H1 (cell line): ENCODE data around the gene HOXB4. TPM values are rescaled to one million over a fixed set of nuclear protein-coding genes. Genes with fewer than 3 reads are reported as not detected.

Experiments
- CTCF ChIA-PET: fragments of 300-600 bp; sonication (Branson Sonifier 250); formaldehyde crosslinking; loops from one replicate; lab custom pipeline; 2021; ENCODE audit not compliant: partially characterized antibody; lab: Charles Lee
- POLR2A ChIA-PET: fragments of 300-600 bp; sonication (Branson Sonifier 250); formaldehyde crosslinking; loops from one replicate; lab custom pipeline; 2021; ENCODE audit warnings: inconsistent platforms; ENCODE audit not compliant: partially characterized antibody; lab: Charles Lee
- DNase-seq, 2 experiments: peaks; one replicate each; pipeline versions ENCODE4 v3.0.0 to v3.0.0-alpha.2; 2010 to 2022; ENCODE audit warnings: low spot score in 2 of 2, low read depth in 1 of 2, mixed read lengths in 1 of 2
- FAIRE-seq: peaks from 2 replicates; lab custom pipeline; 2011; peaks lifted over from hg19 to GRCh38; lab: Jason Lieb, UNC
- H2AFZ ChIP-seq: 2 replicates; pipeline ENCODE4 v1.8.1; 2012; ENCODE audit warnings: low read length, inconsistent platforms
- H2AK5ac ChIP-seq: 2 replicates; pipeline ENCODE4 v1.6.1; 2013; ENCODE audit warnings: low read depth, low read length
- H2BK120ac ChIP-seq: replicated peaks from 2 replicates; pipeline ENCODE3; 2013; ENCODE audit warnings: low read depth, low read length, inconsistent platforms
- H2BK12ac ChIP-seq: 2 replicates; pipeline ENCODE4 v1.6.1; 2013; ENCODE audit warnings: low read depth, low read length
- H2BK15ac ChIP-seq: 2 replicates; pipeline ENCODE4 v1.6.1; 2013; ENCODE audit warnings: low read length
- H2BK20ac ChIP-seq: 2 replicates; pipeline ENCODE4 v1.6.1; 2013; ENCODE audit warnings: low read length
- H2BK5ac ChIP-seq: 2 replicates; pipeline ENCODE4 v1.6.1; 2013; ENCODE audit warnings: low read depth, low read length
- H3K14ac ChIP-seq: 2 replicates; pipeline ENCODE4 v1.6.1; 2013; ENCODE audit warnings: inconsistent platforms; ENCODE audit not compliant: insufficient read length
- H3K18ac ChIP-seq: 2 replicates; pipeline ENCODE4 v1.6.1; 2013; ENCODE audit warnings: low read length; ENCODE audit errors: extremely low read depth
- H3K23ac ChIP-seq: 2 replicates; pipeline ENCODE4 v1.6.1; 2013; ENCODE audit warnings: inconsistent platforms; ENCODE audit not compliant: insufficient read length
- H3K23me2 ChIP-seq: 2 replicates; pipeline ENCODE4 v1.6.1; 2013; ENCODE audit warnings: low read depth, low read length
- H3K27ac ChIP-seq: 2 replicates; pipeline ENCODE4 v1.6.1; 2011; ENCODE audit warnings: low read depth, low read length, inconsistent platforms
- H3K27me3 ChIP-seq, 4 experiments: replicated peaks in 1 of 4; 1 replicate in 1 of 4; 2 replicates in 3 of 4; pipeline versions ENCODE4 v1.6.1 to v1.8.1; 2011 to 2013; ENCODE audit warnings: low read length in 3 of 4, mild to moderate bottlenecking in 3 of 4, inconsistent platforms in 2 of 4, mixed read lengths in 2 of 4, moderate library complexity in 1 of 4; ENCODE audit not compliant: control insufficient read depth in 3 of 4, insufficient read depth in 3 of 4; ENCODE audit errors: extremely low read depth in 1 of 4
- H3K36me3 ChIP-seq, 4 experiments: 2 replicates each; pipeline versions ENCODE4 v1.6.1 to v1.8.1; 2011 to 2013; ENCODE audit warnings: mild to moderate bottlenecking in 4 of 4, low read length in 3 of 4, moderate library complexity in 2 of 4, control low read depth in 1 of 4, inconsistent platforms in 1 of 4; ENCODE audit not compliant: insufficient read depth in 4 of 4, control insufficient read depth in 2 of 4
- H3K4ac ChIP-seq: replicated peaks from 2 replicates; pipeline ENCODE3; 2013; ENCODE audit warnings: low read length, low read depth, mixed read lengths, inconsistent platforms; ENCODE audit not compliant: insufficient read length
- H3K4me1 ChIP-seq, 4 experiments: replicated peaks in 1 of 4; 1 replicate in 1 of 4; 2 replicates in 3 of 4; pipeline versions ENCODE4 v1.6.1 to v1.8.1; 2011 to 2013; ENCODE audit warnings: low read length in 3 of 4, inconsistent platforms in 2 of 4, mixed read lengths in 1 of 4; ENCODE audit not compliant: insufficient read depth in 4 of 4, control insufficient read depth in 3 of 4
- H3K4me2 ChIP-seq, 2 experiments: 2 replicates each; pipeline versions ENCODE4 v1.6.1 to v1.8.1; 2011 to 2013; ENCODE audit warnings: low read depth in 2 of 2, low read length in 2 of 2, control low read depth in 1 of 2, inconsistent platforms in 1 of 2, mild to moderate bottlenecking in 1 of 2; ENCODE audit not compliant: insufficient read depth in 1 of 2
- H3K4me3 ChIP-seq, 4 experiments: fragments of 200-600, 300-600 bp in 1 of 4; sonication (generic), shearing (Covaris generic), sonication (Bioruptor Twin) in 1 of 4; 2 replicates each; pipeline versions ENCODE4 v1.5.1 to v1.8.1; 2011 to 2016; ENCODE audit warnings: low read length in 4 of 4, low read depth in 3 of 4, control low read depth in 2 of 4, inconsistent platforms in 2 of 4, mild to moderate bottlenecking in 2 of 4, mixed read lengths in 1 of 4, moderate library complexity in 1 of 4; ENCODE audit not compliant: insufficient read depth in 2 of 4; ENCODE audit errors: extremely low read depth in 1 of 4
- H3K56ac ChIP-seq: replicated peaks from 2 replicates; pipeline ENCODE3; 2013; ENCODE audit warnings: low read depth, mild to moderate bottlenecking, mixed read lengths, low read length, inconsistent platforms; ENCODE audit not compliant: insufficient read length
- H3K79me1 ChIP-seq: 2 replicates; pipeline ENCODE4 v1.6.1; 2013; ENCODE audit warnings: low read depth, low read length, control low read depth
- H3K79me2 ChIP-seq, 2 experiments: 2 replicates each; pipeline versions ENCODE4 v1.6.1 to v1.8.1; 2012 to 2013; ENCODE audit warnings: low read length in 2 of 2, mild to moderate bottlenecking in 2 of 2, inconsistent platforms in 1 of 2; ENCODE audit not compliant: insufficient read depth in 2 of 2, control insufficient read depth in 1 of 2
- H3K9ac ChIP-seq, 4 experiments: replicated peaks in 1 of 4; 1 replicate in 1 of 4; 2 replicates in 3 of 4; pipeline versions ENCODE4 v1.6.1 to v1.8.1; 2011 to 2013; ENCODE audit warnings: low read depth in 3 of 4, low read length in 3 of 4, control low read depth in 2 of 4, mild to moderate bottlenecking in 2 of 4, moderate library complexity in 2 of 4, inconsistent platforms in 1 of 4; ENCODE audit errors: extremely low read depth in 1 of 4
- H3K9me3 ChIP-seq, 2 experiments: 2 replicates each; pipeline versions ENCODE4 v1.6.1 to v1.8.1; 2012 to 2013; ENCODE audit warnings: mild to moderate bottlenecking in 2 of 2, moderate library complexity in 2 of 2, control low read depth in 1 of 2, inconsistent platforms in 1 of 2, low read depth in 1 of 2, low read length in 1 of 2, mixed read lengths in 1 of 2; ENCODE audit not compliant: insufficient read depth in 2 of 2
- H4K20me1 ChIP-seq, 2 experiments: replicated peaks in 1 of 2; 2 replicates each; pipeline versions ENCODE3 to v1.8.1; 2011 to 2013; ENCODE audit warnings: inconsistent platforms in 2 of 2, low read length in 2 of 2, mild to moderate bottlenecking in 1 of 2; ENCODE audit not compliant: insufficient read depth in 2 of 2, control insufficient read depth in 1 of 2
- H4K5ac ChIP-seq: 2 replicates; pipeline ENCODE4 v1.6.1; 2013; ENCODE audit warnings: low read length, low read depth, mixed read lengths, inconsistent platforms; ENCODE audit not compliant: insufficient read length
- H4K8ac ChIP-seq: 2 replicates; pipeline ENCODE4 v1.8.0; 2013; ENCODE audit warnings: mild to moderate bottlenecking, moderate library complexity, low read length, inconsistent platforms; ENCODE audit not compliant: insufficient read depth; ENCODE audit errors: extremely low read depth
- H4K91ac ChIP-seq: replicated peaks from 2 replicates; pipeline ENCODE3; 2013; ENCODE audit warnings: low read length, mixed read lengths, inconsistent platforms; ENCODE audit not compliant: insufficient read length
- EZH2 ChIP-seq: fragments of 200-600 bp; sonication (generic); IDR thresholded peaks from 2 replicates; pipeline ENCODE4 v1.7.1; 2012; ENCODE audit warnings: low read depth, mild to moderate bottlenecking, moderate library complexity, low read length, inconsistent platforms; ENCODE audit not compliant: severe bottlenecking
- GABPA ChIP-seq: IDR thresholded peaks from 2 replicates; pipeline ENCODE4 v1.6.1; 2011; ENCODE audit warnings: mild to moderate bottlenecking, low read length, moderate library complexity, borderline replicate concordance; ENCODE audit not compliant: insufficient read depth
- POLR2AphosphoS5 ChIP-seq: IDR thresholded peaks from 2 replicates; pipeline ENCODE4 v1.6.1; 2011; ENCODE audit warnings: low read depth, low read length
- RNF2 ChIP-seq: fragments of 200-900, 300-1000 bp; sonication (generic); IDR thresholded peaks from 2 replicates; pipeline ENCODE4 v1.7.1; 2016; ENCODE audit warnings: borderline replicate concordance, low read depth, mild to moderate bottlenecking, antibody characterized with exemption, low read length; ENCODE audit not compliant: poor library complexity, severe bottlenecking; ENCODE audit errors: missing control alignments
- RXRA ChIP-seq: IDR thresholded peaks from 2 replicates; pipeline ENCODE4 v1.6.1; 2011; ENCODE audit warnings: low read depth, mild to moderate bottlenecking, low read length, moderate library complexity; ENCODE audit not compliant: insufficient read depth
- SUZ12 ChIP-seq: fragments of 200-600 bp; sonication (generic); IDR thresholded peaks from 2 replicates; pipeline ENCODE4 v1.6.1; 2012; ENCODE audit warnings: mild to moderate bottlenecking, inconsistent platforms, low read length, moderate library complexity, mixed read lengths
- WGBS, 2 experiments: shearing (Covaris generic) in 1 of 2; methylation state at CpG; one replicate each; pipeline versions ENCODE4 v1.1.6 to v1.1.7; 2013 to 2015; ENCODE audit warnings: low lambda C conversion rate in 2 of 2, mixed read lengths in 2 of 2, inconsistent platforms in 1 of 2, low coverage in 1 of 2, missing lambda C conversion rate in 1 of 2; ENCODE audit not compliant: insufficient replicate concordance in 2 of 2, insufficient coverage in 1 of 2, insufficient read length in 1 of 2; ENCODE audit errors: extremely low coverage in 1 of 2, missing lambda C conversion rate in 1 of 2; 5-methylcytosine and 5-hydroxymethylcytosine counted together
- polyA plus RNA-seq, 7 experiments: library from polyadenylated mRNA; depleted of rRNA in 3 of 7; stranded (reverse) in 5 of 7; unstranded in 2 of 7; fragments of >200 nt in 5 of 7; fragments of 200-250 nt in 2 of 7; gene quantifications; 1 replicate in 5 of 7; 2 replicates in 1 of 7; 4 replicates in 1 of 7; pipeline versions ENCODE4 v1.2.1 to v1.2.3, GENCODE V29; 2011 to 2013; ENCODE audit warnings: missing spikeins in 2 of 7, mixed read lengths in 2 of 7
- total RNA-seq: library from RNA; stranded (reverse); fragmentation: NEBNext Ultra II Directional; extraction: Animal tissue kit (Norgen Biotek cat#: 25700); gene quantifications from 2 replicates; pipeline ENCODE4 v1.2.1, GENCODE V29; 2021

Gene HOXB4
- total and polyA plus RNA-seq, 2 of the 8 experiments (the other 6 are each of a cell fraction or from before 2014, with no cell fraction given): not detected

- Histone ChIP-seq H3K79me2 (no peaks in the 10 kb centered on the region), H2BK20ac (no peak overlapping the region), H3K36me3 (peaks cover 0 to 13% (median 0%) of the 10 kb centered on the region in 4 experiments; a peak in 1 of 8 replicates), H3K27me3 (peaks cover 97 to 100% (median 99%) of the 10 kb centered on the region in 4 experiments), H3K23me2 (no peaks in the 10 kb centered on the region), H3K27ac (no peak overlapping the region), H4K91ac (no peak overlapping the region), H4K20me1 (peaks cover 18 to 39% of the 10 kb centered on the region in 2 experiments), H2BK12ac (0 out of 2 replicates have a peak overlapping the region, but pooled peaks have one; percentile 19), H3K4me2 (no peak overlapping the region), H3K23ac (no peak overlapping the region), H2BK5ac (no peak overlapping the region), H3K9me3 (no peaks in the 10 kb centered on the region; a peak in 1 of 4 replicates), H2AK5ac (no peak overlapping the region), H3K14ac (no peak overlapping the region), H3K4me3 (no peak overlapping the region), H3K18ac (no peak overlapping the region), H3K79me1 (no peaks in the 10 kb centered on the region), H2AFZ (no peak overlapping the region), H3K4me1 (peaks cover 0 to 7% (median 5%) of the 10 kb centered on the region in 4 experiments; a peak in 5 of 7 replicates), H3K4ac (no peak overlapping the region), H4K8ac (no peak overlapping the region), H4K5ac (no peak overlapping the region), H2BK15ac (no peak overlapping the region), H2BK120ac (no peak overlapping the region), H3K9ac (no peak overlapping the region), H3K56ac (no peak overlapping the region)
- POLR2A ChIA-PET: interaction anchor here (1.2 kb wide), 1 partner anchor 19 kb away, joined by 3 read pairs; no protein-coding TSS in a partner anchor
- TF ChIP-seq RNF2 (peak; percentile 93), EZH2 (peak; percentile 94), GABPA (no peak), SUZ12 (peak; percentile 93), POLR2AphosphoS5 (no peak), RXRA (no peak)
- FAIRE-seq (no peak), DNase-seq (no peak)
- CTCF ChIA-PET: interaction anchor here (0.5 to 5.4 kb wide), 8 partner anchors 8 to 946 kb away, joined by 3 to 30 read pairs (median 6); partner anchors contain the start of gene HOXB9
- 17% methylated on average over 16 of the region's 17 CpGs; no CpG with 5 or more reads in 1 of the 2 experiments for WGBS, 2 experiments
Observed at GRCh38 chr17:48615963-48616716, 38.0 kb upstream of the HOXB4 start.
